Left lung (tissue), 10 donors: ENCODE results near the gene CCND2. TPM values are rescaled to one million over a fixed set of nuclear protein-coding genes. Genes with fewer than 3 reads are reported as not detected.

ENCODE experiments used
- ATAC-seq: fragments of 200-7000 bp; cut with Tn5 transposase; one replicate; pipeline ENCODE4 v1.9.1; 2020; ENCODE audit warnings: moderate library complexity
- DNase-seq, 4 donors: peaks; one replicate each; pipeline ENCODE4 v3.0.0-alpha.2; 2013 to 2020
- H3K27ac ChIP-seq, 2 donors: fragments of 200-600 bp; sonication (generic) in 1 of 2; one replicate each; pipeline versions ENCODE4 v1.5.0 to v1.8.0; 2020 to 2021
- H3K27me3 ChIP-seq, 2 donors: fragments of 200-600 bp; sonication (generic) in 1 of 2; one replicate each; pipeline versions ENCODE4 v1.5.0 to v1.8.0; 2020 to 2021
- H3K36me3 ChIP-seq, 2 donors: fragments of 200-600 bp; sonication (generic) in 1 of 2; one replicate each; pipeline versions ENCODE4 v1.5.0 to v1.8.0; 2020 to 2021
- H3K4me1 ChIP-seq, 2 donors: fragments of 200-600 bp; one replicate each; pipeline ENCODE4 v1.8.0; 2021
- H3K4me3 ChIP-seq, 2 donors: fragments of 200-600 bp; sonication (generic) in 1 of 2; one replicate each; pipeline versions ENCODE4 v1.5.0 to v1.8.0; 2020 to 2021; ENCODE audit warnings: mild to moderate bottlenecking in 1 of 2
- H3K9me3 ChIP-seq, 2 donors: fragments of 200-600 bp; sonication (generic) in 1 of 2; one replicate each; pipeline versions ENCODE4 v1.5.0 to v1.8.0; 2020 to 2021
- CTCF ChIP-seq, 2 donors: fragments of 200-600 bp; sonication (generic) in 1 of 2; IDR thresholded peaks; one replicate each; pipeline versions ENCODE4 v1.5.0 to v1.8.0; 2021; ENCODE audit warnings: antibody characterized with exemption in 2 of 2
- intact Hi-C, 2 donors: fragments of 100-400 bp; cut with DNase I; formaldehyde crosslinking; loops; one replicate each; pipeline versions ENCODE4 v1.11.2 to v1.14.2; 2022
- polyA plus RNA-seq, 6 donors: library from polyadenylated mRNA; unstranded; fragments of 120-200 nt; gene quantifications; one replicate each; pipeline ENCODE4 v1.2.1, GENCODE V29; 2013; ENCODE audit not compliant: insufficient read length in 6 of 6
- total RNA-seq, 2 donors: library from RNA; stranded (reverse); fragmentation: NEBNext Ultra II Directional; extraction: Animal tissue kit (Norgen Biotek cat#: 25700); gene quantifications; one replicate each; pipeline ENCODE4 v1.2.1, GENCODE V29; 2021
- donor health status: DM: no; HTN: yes; CAD: no.
- donor health status: DM: no; HTN: no; CAD: no.

CCND2 gene
- total and polyA plus RNA-seq, 8 donors: 45.6 to 203 (median 58.9) TPM

DNA sequence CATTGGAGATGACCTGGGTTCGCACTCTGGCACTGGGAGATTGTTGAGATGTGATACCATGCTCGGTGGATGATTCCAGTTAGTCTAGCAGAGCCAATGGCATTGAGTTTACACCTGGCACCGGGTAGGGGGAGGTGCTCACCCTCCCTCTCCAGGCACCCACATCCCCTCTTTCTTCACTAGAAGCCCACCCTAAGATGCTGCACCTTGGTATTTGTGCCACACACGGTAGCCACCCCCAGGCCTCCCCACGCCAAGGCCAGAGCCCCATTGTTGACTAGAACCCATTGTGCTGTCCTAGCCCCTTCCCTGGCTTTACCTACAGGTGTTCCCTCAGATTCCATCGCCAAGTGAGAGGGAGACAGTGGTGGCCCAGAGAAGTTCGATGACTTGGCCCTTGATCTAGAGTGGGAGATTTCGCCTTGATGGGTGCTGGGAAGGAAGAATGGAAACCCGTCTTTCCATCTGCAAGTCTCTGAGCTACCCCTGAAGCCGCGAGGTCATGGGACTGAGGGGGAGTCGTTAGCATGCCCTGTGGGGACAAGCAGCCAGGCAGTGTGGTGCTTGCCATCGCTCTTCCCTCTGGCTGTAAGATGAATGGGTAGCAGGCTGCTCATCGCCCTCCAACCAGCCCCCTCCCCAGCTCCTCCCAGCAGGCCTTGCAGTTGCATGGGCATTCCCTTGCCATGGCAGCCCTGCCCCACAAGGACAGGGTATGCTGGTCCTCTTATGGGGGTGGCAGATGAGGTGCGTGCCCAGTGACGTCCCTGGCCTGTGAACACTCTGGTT, 8.7 kb downstream of the CCND2 start:
- Histone ChIP-seq H3K4me1 (peaks cover 20 to 52% of the 10 kb centered on the region in 2 donors), H3K36me3 (peaks cover 0 to 76% of the 10 kb centered on the region in 2 donors), H3K9me3 (no peaks in the 10 kb centered on the region), H3K27ac (no peak overlapping the region), H3K27me3 (no peaks in the 10 kb centered on the region), H3K4me3 (no peak overlapping the region)
- TF ChIP-seq CTCF (IDR thresholded peaks at IDR 0.05): no peak
- ATAC-seq (no peak), DNase-seq (no peak)
- intact Hi-C loops: loop anchor here in 1 of 2 donors (10.0 kb wide), 1 partner anchor 397 kb away; no protein-coding TSS in a partner anchor

DNA sequence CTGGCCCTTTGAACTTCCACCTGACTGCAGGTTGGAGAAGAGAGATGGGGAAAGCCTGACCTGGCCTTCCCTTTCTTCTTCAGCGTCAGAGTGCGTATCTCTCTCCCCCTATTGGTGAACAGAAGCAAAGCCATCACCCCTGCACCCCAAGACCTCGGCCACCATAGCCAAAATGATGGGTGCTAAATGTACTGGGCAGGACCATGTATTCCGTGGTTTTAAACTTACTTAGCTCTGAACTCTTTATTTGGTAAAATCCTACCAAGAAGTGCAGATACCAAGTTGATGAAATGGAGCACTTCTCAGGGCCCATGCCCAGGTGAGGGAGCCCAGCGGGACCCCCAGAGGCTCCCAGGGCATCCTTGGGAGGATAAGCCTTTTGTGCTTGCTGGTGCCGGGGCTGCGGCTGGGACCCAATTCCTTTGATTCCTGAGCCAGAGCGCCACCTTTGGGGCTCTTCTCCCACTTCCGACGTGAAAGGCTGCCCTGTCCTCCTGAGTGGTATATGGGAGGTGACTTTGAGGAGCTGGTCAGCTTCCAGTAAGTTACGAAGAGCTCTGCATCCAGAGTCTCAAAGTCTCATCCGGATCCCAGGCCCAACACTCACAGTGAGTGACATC, 9.4 kb downstream of the CCND2 start:
- DNase-seq (no peak), ATAC-seq (no peak)
- peaks cover 15 to 53% of the 10 kb centered on the region in 2 donors for H3K4me1 ChIP-seq
- no peak overlapping the region for H3K4me3 ChIP-seq
- intact Hi-C loops: loop anchor here in 1 of 2 donors (10.0 kb wide), 1 partner anchor 398 kb away; no protein-coding TSS in a partner anchor
- peaks cover 0 to 82% of the 10 kb centered on the region in 2 donors for H3K36me3 ChIP-seq
- H3K9me3 ChIP-seq: no peaks in the 10 kb centered on the region
- no peaks in the 10 kb centered on the region for H3K27me3 ChIP-seq
- no peak for TF ChIP-seq CTCF (IDR thresholded peaks at IDR 0.05)
- H3K27ac ChIP-seq: no peak overlapping the region

DNA sequence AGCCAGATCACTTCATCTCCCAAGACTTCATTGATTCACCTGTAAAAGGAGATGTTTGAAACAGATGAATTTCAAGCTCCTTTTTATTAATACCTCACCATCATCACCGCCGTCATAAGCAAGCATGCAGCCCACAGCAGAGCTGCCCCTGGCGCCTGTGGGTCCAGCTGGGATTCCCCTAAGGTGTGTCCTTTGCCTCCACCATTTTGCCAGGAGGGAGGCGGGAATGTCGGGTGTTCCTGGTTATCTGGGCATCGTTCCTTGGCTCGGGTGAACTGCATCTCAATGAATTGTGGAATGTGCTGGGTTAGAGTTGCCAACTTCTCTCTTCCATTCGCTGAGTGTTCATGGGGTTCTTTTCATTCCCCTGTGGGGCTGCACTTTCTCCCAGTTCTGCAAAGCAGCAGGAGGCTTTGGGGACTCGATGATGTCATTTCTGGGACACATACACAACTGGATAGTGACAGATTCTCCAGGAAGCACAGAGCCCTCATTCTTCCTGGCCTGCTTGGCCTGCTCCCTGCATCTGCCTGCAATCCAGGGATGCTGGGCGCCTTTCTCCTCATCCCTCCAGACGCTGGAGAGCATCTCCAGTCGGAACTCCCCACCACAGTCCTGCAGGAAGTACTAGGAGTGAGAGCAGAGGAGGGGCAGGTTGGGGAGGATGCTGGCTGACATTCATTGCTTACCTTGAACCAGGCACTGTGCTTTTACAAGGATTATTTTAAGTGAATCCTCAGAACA, 10.1 kb downstream of the CCND2 start:
- H3K4me3 ChIP-seq: no peak overlapping the region
- H3K27me3 ChIP-seq: no peaks in the 10 kb centered on the region
- H3K9me3 ChIP-seq: no peaks in the 10 kb centered on the region
- no peak overlapping the region for H3K27ac ChIP-seq
- no peak for ATAC-seq
- DNase-seq: no peak
- peaks cover 0 to 88% of the 10 kb centered on the region in 2 donors for H3K36me3 ChIP-seq
- no peak for TF ChIP-seq CTCF (IDR thresholded peaks at IDR 0.05)
- peaks cover 12 to 53% of the 10 kb centered on the region in 2 donors for H3K4me1 ChIP-seq
- intact Hi-C loops: loop anchor here in 1 of 2 donors (10.0 kb wide), 1 partner anchor 399 kb away; no protein-coding TSS in a partner anchor

- H3K27ac ChIP-seq: no peak overlapping the region
- H3K4me1 ChIP-seq: peaks cover 8 to 53% of the 10 kb centered on the region in 2 donors
- no peaks in the 10 kb centered on the region for H3K27me3 ChIP-seq
- DNase-seq (no peak), ATAC-seq (no peak)
- intact Hi-C loops: loop anchor here in 1 of 2 donors (10.0 kb wide), 1 partner anchor 400 kb away; no protein-coding TSS in a partner anchor
- TF ChIP-seq CTCF (IDR thresholded peaks at IDR 0.05): no peak
- no peak overlapping the region for H3K4me3 ChIP-seq
- no peaks in the 10 kb centered on the region for H3K9me3 ChIP-seq
- peaks cover 0 to 94% of the 10 kb centered on the region in 2 donors for H3K36me3 ChIP-seq
Measured at GRCh38 chr12:4284306-4284705, 10.7 kb downstream of the CCND2 start.
